Prostate gland (tissue), 2 donors: ENCODE measurements around the gene PLK5.

ENCODE experiments used
- CTCF ChIP-seq, 4 experiments: fragments of 200-600 bp in 2 of 4; fragments of 450-650 bp in 2 of 4; sonication (generic) in 2 of 4; IDR thresholded peaks; 1 replicate in 3 of 4; 2 replicates in 1 of 4; pipeline ENCODE4 v1.5.1; 2016 to 2019; ENCODE audit warnings: antibody characterized with exemption in 4 of 4, mild to moderate bottlenecking in 2 of 4, moderate library complexity in 2 of 4
- POLR2A ChIP-seq: fragments of 450-650 bp; IDR thresholded peaks from one replicate; pipeline ENCODE4 v1.6.1; 2016; ENCODE audit warnings: antibody characterized with exemption, mild to moderate bottlenecking
- POLR2AphosphoS5 ChIP-seq: sonication (generic); formaldehyde crosslinking; IDR thresholded peaks from one replicate; pipeline ENCODE4 v1.6.1; 2017; ENCODE audit warnings: antibody characterized with exemption

- TF ChIP-seq POLR2A (no peak), CTCF (IDR thresholded peaks at IDR 0.05) (no peak), POLR2AphosphoS5 (no peak)
Measured at GRCh38 chr19:1505991-1506881, 17.6 kb upstream of the PLK5 start.
